ENCODE results near the gene RWDD4.

RWDD4 gene

DNA sequence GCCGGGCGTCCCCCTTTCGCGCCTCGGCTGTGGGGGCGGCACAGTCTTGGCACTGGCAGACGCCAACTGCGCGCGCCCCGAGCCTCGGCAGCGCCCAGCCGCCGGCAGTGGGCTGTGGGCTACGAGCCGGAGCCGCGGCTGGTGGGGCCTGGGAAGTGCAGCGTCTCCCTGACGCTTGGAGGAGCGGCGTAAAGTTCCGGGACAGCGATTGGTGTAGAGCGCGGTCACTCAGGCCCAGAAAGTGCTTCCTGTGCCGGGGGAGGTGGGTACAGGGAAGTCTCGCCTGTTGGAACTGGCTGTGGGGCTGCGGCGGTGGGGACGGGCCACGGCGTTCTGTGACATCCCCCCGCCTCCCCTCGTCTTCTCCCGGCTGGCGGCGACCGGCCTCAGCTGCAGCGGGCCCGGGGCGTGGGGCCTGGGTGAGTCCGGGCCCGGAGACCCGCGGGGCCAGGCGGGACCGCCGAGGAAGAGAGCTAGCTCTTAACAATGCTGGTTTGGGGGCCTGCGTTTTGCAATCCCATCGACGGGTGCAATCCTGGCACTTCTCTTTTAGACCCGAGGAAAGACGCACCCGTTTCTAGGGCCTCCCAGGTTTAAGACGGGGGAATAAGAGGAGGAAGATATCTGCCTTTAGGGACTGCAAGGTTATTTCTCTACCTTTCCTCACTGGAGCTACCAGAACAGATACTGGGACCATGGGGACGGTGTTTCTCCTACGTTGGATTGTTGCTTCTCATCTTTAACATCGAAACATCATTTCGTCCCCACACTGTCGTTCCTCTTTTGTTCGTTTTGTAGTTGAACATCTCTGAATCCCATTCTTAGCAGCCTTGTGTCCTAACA, at the start of gene RWDD4, which contains the start of gene TRAPPC11:
RWDD4 (minus strand) TSS at position 157 of the 843 bp plus-strand sequence. CDS start 233 bp downstream, outside the sequence.
TRAPPC11 (plus strand) TSS at position 265 of the 843 bp plus-strand sequence. CDS start 4,575 bp downstream, outside the sequence.
- peak; percentile 99 for DNase-seq (ENCODE audit: low spot score)

DNA sequence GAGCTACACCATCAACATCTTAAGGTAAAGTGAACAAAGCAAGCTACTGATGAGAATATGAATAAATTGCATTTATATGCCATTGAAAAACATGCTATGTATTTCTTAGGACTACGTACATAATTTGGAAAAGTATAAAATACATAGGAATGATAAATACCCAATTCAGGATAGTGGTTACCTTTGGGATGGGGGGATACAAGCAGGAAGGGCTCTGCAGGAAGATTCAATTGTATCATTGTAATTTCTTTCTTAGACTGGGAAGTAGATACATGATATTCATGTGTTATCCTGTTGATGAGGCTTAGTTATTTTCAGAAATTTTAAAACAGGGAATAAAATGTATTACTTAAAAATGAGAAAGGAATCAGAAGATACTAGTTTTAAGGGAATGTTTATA, 43.5 kb upstream of the RWDD4 start:
- no peak for DNase-seq (ENCODE audit: low spot score)

DNA sequence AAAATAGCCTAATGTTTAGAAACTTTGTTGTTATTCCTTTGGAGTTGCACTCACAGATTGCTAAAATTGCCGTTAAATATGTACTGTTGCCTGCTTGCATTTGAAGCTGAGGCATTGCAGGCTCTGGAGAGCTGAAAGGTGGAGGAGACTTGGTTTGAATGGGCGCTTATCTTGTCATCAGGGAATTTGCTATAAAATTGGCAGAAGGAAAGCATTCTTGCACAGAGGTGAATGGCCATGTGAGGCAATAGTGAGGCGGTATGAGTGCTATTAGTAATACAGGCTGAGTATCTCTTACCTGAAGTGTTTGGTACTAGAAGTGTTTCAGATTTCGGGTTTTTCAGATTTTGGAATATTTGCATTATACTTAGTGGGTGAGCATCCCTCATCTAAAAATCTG, 41.4 kb upstream of the RWDD4 start:
- DNase-seq (ENCODE audit: low spot score): no peak

DNA sequence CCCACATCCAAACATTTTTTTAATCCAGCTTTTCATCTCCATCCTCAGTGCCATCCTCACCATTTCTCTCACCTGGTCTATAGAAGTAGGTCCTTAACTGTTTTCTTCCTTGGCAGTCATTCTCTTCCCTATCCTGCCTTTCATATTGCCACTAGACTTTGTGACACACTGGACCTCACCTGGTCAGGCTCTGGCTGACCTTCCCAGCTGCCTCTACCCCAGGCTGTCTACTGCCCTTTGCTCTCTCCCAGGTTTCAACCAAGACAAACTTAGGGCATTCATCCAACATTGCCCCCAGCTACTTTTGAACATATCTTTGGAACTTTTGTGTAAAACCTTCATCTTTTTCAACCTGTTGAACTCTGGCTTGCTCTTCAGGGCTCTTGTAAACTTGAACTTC, 39.9 kb upstream of the RWDD4 start:
- DNase-seq (ENCODE audit: low spot score): no peak

DNA sequence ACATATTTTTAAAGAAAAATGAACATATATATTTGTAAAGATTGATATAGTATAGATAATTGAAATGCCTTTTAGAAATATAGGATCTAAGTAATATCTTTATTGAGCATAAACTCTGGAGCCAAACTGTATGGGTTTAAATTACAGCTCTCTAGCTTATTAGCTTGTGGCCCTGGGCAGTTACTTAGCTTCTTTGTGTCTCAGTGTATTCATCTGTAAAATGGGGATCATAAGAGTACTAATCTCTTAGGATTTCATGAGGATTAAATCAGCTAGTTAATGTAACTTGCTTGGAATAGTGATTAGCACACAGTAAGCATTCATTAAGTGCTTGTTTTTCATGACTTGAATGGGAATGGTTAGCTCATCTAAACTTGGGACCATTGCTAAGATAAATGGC, 32.9 kb upstream of the RWDD4 start:
- DNase-seq (ENCODE audit: low spot score): no peak

DNA sequence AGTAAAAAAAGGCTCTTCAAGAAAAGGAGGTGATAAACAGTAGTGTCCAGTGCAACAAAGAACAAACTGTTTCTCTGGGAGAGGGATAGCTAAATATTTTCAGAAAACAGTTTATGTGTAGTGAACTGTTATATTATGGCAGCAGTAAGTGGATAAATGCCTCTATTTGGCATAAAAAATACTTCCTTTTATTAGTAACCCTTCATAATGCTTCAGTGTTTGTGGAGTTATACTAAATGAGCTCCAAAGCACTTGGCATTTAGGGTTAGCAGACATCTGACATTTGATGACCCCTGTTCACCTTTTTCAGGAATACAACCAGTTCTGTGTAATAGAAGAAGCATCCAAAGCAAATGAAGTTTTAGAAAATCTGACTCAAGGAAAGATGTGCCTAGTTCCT, 32.0 kb upstream of the RWDD4 start:
- no peak for DNase-seq (ENCODE audit: low spot score)

DNA sequence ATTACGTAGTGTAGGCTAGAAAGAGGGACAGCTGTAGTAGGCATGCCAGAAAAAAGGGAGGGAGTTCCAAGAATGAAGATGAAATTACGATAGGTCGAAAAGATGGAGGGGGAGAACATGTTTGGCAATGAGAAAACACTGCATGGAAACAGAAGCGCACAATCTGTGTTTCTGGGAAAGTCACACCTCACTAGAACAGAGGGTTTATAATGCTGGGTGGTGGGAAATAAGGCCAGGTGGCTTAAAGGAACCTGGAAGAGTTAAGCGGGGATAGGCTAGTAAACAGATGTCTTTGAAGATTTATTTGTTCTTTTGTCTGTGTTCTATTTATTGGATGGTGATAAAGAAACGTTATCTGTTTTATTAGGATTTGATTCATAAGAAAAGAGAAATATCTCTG, 29.2 kb upstream of the RWDD4 start:
- DNase-seq (ENCODE audit: low spot score): no peak

DNA sequence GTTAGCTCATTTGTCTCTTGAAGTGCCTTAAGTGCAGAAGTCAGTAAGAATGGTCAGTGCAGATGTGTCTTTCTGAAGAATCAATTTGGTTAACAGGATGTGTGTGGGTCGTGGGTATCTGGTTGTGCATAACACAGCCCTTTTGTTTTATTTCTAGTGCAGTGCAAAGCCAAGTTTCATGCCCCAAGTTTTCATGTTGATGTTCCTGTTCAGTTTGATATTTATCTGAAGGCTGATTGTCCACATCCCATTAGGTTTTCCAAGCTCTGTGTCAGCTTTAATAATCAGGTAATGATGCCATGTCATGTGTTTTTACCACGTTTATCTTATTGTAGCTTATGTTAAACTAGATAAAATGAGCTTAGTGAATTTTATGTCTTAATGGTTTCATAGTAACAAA, 27.5 kb upstream of the RWDD4 start:
- DNase-seq (ENCODE audit: low spot score): no peak

DNA sequence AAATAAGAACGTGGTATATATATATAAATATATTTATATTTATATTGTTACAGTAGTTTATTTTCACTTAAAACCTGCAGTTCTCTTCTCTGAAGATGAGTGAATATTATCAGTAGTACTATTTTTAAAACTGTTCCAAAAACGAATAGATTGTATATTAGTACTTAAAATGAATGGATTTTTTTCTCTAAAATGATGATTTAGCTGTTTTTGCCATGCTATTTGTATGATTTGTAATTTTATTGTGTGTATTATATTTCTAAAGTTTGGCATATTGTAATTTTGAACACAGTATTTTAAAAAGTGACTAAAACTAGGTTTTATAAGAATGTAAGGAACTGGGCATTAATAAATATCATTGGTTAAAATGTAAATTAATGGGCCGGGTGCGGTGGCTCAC, 22.1 kb upstream of the RWDD4 start:
- no peak for DNase-seq (ENCODE audit: low spot score)

DNA sequence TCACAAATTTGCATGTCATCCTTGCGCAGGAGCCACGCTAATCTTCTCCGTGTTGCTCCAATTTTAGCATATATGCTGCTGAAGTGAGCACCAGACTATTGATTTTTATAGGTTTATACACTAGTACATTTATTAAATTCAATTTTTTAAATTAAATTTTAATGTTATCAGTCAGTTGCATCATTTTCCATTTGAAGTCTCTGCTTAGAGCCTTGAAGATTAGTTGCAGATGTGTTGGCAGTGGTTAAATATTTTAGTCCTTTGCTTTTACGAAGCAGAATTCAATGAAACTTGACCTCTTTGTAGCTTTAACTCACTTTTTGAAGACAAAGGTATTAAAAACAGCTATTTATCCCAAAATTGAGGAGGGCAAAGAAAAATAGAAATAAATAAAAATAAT, 16.6 kb upstream of the RWDD4 start:
- DNase-seq (ENCODE audit: low spot score): peak; percentile 3

DNA sequence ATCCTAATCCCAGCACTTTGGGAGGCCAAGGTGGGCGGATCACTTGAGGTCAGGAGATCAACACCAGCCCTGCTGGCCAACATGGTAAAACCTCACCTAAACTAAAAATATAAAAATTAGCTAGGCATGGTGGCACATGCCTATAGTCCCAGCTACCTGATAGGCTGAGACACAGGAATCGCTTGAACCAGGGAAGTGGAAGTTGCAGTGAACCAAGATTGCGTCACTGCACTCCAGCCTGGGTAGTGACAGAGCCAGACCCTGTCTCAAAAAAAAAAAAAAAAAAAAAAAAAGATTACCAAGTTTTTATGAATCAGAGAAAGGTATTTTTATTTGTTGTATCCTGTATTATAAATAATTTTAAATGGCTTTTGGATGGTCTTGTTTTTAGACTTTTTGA, 15.2 kb upstream of the RWDD4 start:
- no peak for DNase-seq (ENCODE audit: low spot score)

DNA sequence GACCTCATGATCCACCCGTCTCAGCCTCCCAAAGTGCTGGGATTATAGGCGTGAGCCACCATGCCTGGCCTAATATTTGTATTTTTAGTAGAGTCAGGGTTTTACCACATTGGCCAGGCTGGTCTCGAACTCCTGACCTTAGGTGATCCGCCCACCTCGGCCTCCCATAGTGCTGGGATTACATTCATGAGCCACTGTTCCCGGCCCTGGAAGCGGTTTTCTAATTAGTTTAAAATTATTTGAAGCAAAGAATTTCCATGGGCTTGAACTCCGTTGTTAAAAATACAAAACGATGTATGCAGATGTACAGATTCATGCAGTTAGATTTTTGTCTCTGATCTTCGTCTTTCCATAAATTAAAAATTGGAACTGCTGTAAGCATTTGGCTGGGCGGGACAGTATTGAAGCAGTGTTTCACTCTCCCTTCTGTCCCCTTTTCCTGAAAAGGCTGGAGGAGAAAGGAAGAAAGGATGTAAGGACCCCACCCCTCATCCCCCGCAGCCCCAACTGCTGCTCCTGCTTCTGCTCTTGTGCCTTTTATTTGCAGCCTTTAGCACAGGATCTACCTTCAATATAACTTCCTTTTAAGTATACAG, 12.1 kb upstream of the RWDD4 start:
- DNase-seq (ENCODE audit: low spot score): no peak

DNA sequence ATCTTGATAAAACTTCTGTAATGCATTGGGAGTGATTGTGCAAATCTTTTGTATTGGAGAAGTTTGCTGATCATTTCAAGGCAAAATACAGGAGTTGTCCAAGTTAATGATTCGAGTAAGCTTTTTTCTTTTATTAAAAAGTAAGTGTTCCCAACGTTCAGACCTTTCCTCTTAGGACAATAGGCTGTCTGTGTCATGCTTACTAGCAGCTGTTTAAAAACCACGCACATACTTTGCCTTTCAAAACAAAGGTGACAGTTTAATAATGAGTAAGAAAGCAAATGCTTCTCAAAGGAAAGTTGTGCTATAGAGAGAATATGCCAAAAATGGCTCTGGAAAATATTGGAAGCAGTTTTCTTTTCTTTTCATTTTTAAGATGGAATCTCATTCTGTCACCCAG, 11.3 kb upstream of the RWDD4 start:
- DNase-seq (ENCODE audit: low spot score): no peak

DNA sequence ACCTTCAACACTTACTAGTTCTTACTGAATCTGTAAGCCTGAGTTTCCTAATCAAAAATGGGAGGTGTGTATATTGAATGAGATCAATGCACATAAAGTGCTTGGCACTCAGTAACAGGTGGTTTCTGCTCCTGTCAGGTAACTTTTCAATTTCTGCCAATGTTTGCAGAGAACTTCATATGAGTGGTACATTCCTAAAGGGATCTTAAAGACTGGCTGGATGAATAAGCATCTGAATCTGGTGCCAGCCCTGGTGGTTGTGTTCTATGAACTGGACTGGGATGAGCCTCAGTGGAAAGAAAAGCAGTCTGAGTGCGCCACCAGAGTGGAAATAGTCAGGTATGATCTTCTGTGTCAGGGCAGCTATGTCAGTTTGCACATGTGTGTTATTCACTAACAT, 7.1 kb upstream of the RWDD4 start:
- DNase-seq (ENCODE audit: low spot score): no peak

DNA sequence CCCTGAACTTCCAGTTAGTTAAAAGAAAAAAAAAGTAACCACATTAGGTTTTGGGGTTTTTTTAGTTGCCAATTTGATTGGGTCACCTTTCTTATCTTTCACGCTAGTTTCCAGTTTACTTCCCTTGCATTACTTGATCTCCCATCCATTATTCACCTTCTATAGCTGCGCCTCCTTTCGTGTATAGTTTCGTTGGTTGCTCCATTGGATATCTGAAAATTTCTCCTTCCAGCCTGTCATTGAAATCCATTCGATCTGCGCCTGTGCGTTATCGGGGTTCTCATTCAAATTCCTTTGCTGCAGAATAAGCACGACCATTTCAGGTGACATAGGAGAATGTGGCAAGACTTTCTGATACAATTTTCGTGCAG, 872 bp upstream of the RWDD4 start:
- peak; percentile 5 for DNase-seq (ENCODE audit: low spot score)

DNA sequence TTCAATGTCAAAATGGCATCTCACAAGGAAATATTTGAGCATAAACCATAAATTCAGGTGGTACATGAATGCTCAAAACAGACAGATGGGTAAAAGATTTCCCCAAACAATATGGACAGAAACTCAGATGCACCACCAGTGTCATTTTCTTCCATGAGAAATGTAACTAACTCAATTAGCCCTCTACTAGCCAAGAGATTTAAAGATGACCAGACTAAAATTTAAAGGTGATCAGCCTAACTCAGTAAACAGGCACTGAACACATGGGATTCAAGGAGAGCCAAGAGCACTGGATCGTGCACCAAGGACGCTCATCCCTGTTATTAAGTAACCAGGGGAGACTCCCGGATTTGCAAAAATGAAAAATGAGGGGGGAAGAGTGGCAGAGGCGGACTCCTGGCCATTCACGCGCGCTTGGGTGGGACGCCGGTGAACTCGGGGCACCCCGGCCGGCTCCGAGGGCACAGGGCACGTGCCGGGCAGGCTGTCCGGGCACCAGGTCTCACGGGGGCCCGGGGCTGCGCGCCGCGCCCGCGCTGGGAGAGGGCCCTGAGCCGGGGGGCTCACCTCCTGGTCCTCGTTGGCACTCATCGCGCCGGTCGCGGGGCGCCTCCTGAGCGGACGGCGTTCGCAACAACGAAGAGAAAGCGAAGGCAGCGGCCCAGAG, 490 bp downstream of the RWDD4 start:
- DNase-seq (ENCODE audit: low spot score): peak; percentile 24

DNA sequence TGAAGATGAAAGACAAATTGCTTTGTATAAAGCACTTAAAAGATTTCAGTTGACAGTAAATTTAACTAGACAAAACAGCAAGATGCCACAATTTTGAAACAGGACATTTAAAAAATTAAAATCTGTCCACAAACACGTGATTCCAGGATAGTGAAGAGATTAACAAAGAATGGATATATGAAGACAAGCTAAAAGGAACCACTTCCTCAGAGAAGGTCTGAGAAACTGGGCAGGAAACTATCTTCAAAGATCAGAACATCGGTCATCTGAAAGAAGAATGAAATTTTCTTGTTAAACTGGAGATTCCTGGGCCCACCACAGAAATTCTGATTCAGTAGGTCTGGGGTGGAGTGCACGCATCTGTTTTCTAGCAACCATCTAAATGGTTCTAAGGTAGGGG, 1.4 kb downstream of the RWDD4 start:
- DNase-seq (ENCODE audit: low spot score): peak; percentile 3

DNA sequence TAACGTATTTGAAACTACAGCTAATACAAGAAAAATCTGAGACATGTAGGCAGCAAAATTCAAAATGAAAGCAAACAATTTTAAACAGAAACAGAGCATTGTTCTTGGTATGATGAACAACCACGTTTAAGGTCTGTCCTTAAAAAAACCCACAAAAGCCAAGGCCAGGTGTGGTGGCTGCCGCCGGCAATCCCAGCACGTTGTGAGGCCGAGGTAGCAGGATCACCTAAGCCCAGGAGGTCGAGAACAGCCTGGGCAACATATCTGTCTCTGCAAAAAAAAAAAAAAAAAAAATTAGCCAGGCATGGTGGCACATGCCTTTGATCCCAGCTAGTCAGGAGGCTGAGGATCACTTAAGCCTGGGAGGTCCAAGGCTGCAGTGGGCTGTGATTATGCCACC, 13.7 kb downstream of the RWDD4 start:
- no peak for DNase-seq (ENCODE audit: low spot score)

DNA sequence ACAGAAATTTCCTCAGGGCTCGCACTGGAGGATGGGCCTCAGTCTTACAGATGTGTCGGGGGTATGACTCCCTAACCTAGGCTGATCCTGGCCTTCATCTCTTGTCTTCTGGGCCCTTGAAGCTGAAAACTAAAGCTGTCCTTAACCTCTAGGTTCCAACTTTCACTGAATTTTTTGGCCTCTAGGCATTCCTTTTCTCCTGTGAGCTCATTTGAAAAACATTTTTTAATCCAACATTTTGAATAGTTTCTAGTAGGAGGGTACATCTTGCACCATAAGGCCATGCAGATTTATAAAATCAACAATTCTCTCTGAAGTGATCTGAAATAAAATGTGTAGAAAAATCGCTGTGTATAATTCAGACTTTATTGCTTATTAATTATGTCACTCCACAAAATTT, 19.7 kb downstream of the RWDD4 start:
- DNase-seq (ENCODE audit: low spot score): no peak

DNA sequence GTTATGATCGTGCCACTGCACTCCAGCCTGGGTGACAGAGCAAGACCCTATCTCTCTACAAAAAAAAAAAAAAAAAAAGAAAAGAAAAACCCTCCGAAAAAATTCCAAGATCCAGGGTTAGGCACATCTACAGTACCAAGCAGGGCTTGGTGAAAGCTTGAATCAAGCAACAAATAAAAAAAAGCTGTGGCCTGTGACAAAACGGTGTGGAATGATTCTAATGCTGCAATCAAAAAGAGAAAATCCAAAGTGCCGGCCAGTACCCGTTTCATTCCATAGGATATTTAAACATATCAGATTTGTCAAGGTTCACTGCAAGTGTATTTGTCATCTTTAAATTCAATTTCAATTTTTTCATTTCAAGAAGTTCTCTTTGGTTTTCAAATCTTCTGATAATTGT, 20.5 kb downstream of the RWDD4 start:
- peak; percentile 39 for DNase-seq (ENCODE audit: low spot score)

DNA sequence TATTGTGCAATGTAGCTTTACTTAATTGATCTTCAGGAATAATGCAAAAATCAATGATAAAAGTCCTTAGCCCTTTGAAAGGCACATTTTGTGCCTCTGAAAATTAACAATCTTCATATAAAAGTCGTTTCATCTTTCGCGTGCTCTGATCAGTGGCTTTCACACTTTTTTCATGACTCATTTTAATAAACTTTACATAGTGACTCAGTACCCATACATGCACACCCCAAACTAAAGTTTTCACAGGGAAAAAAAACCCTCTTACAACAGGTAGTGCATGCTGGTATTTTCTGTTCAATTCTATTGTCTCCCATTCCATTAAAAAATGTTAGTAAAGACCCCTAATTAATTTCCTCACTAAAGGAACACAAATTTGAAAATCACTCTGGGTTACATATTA, 21.5 kb downstream of the RWDD4 start:
- DNase-seq (ENCODE audit: low spot score): no peak

DNA sequence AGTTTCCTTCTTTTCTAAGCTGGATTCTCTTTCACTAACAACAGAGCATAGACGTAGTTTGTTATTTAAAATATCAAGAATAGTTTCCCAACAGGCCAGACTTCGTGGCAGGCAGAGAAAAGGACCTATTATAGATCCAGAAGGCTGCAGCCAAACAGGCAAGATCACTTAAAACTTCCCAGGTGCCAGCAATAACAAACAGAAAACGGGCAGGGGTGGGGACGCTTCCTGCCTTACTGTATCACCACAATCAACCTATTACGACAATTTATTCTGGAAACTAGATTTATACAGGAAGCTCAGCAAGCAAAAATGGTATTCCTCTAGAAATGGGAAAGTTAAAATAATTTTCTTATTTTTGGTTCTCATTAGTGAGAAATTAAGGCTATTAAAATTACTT, 22.1 kb downstream of the RWDD4 start:
- DNase-seq (ENCODE audit: low spot score): no peak

DNA sequence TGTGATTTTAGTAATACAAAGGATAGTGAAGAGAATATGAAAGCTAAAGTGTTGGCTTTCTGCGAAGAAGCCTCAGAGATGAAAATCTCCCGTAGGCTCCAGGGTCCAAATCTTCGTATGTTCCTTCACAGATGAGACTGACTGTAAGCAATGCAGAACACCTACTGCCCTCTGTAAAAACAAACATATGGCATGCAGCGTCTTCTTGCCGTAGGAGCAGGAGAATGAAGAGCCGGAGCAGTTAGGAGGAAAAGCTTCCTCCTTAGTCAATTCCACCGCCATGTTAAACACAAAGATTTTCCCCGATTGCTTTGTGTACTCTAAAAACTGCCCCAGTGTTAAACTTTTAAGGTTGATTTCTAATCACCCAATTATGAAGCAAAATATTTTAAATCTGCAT, 22.5 kb downstream of the RWDD4 start:
- DNase-seq (ENCODE audit: low spot score): no peak

All from AG08395 (cell line).